B cell (primary cell): ENCODE measurements around the gene COQ10A. TPM values are rescaled to one million over a fixed set of nuclear protein-coding genes. Genes with fewer than 3 reads are reported as not detected.
"Not testable (repeated sequence)": the region's sequence is repeated elsewhere in the genome, so short reads cannot be mapped to it uniquely, and the experiment has no call there.

Experiments used
- ATAC-seq: fragments of 200-7000 bp; cut with Tn5 transposase; one replicate; pipeline ENCODE4 v1.10.0; 2021; ENCODE audit warnings: low read depth, mild to moderate bottlenecking, moderate number of reproducible peaks, moderate library complexity
- CTCF ChIA-PET: fragments of 350-600 bp; sonication (Branson Sonifier 250); formaldehyde crosslinking; loops from one replicate; lab custom pipeline; 2021; ENCODE audit warnings: antibody characterized with exemption, inconsistent platforms; lab: Charles Lee
- POLR2A ChIA-PET: fragments of 350-600 bp; sonication (Branson Sonifier 250); formaldehyde crosslinking; loops from one replicate; lab custom pipeline; 2021; ENCODE audit warnings: antibody characterized with exemption; lab: Charles Lee
- DNase-seq: peaks from one replicate; pipeline ENCODE4 v3.0.0; 2013
- H2AFZ ChIP-seq: 2 replicates; pipeline ENCODE4 v1.6.1; 2012; ENCODE audit warnings: mild to moderate bottlenecking, low read depth, low read length; ENCODE audit not compliant: insufficient read depth, poor library complexity, severe bottlenecking
- H3K27ac ChIP-seq, 2 donors: 1 replicate in 1 of 2; 2 replicates in 1 of 2; pipeline ENCODE4 v1.5.1; 2012 to 2013; ENCODE audit warnings: low read length in 2 of 2, mild to moderate bottlenecking in 2 of 2, moderate library complexity in 1 of 2
- H3K27me3 ChIP-seq, 4 experiments: fragments of 200-600 bp in 1 of 4; sonication (generic) in 1 of 4; replicated peaks in 1 of 4; 1 replicate in 2 of 4; 2 replicates in 2 of 4; pipeline versions ENCODE4 v1.6.1 to v1.7.0; 2013 to 2016; ENCODE audit warnings: low read length in 3 of 4, mild to moderate bottlenecking in 2 of 4, mixed read lengths in 1 of 4, moderate library complexity in 1 of 4; ENCODE audit not compliant: insufficient read depth in 4 of 4, control insufficient read depth in 3 of 4; ENCODE audit errors: control extremely low read depth in 1 of 4
- H3K36me3 ChIP-seq, 2 experiments: replicated peaks in 1 of 2; 1 replicate in 1 of 2; 2 replicates in 1 of 2; pipeline versions ENCODE4 v1.6.1 to v1.7.1; 2013; ENCODE audit warnings: low read length in 1 of 2; ENCODE audit not compliant: insufficient read depth in 2 of 2, control insufficient read depth in 1 of 2; ENCODE audit errors: control extremely low read depth in 1 of 2, extremely low read depth in 1 of 2
- H3K4me1 ChIP-seq, 2 donors: fragments of 200-600 bp in 1 of 2; sonication (generic) in 1 of 2; 1 replicate in 1 of 2; 2 replicates in 1 of 2; pipeline versions ENCODE4 v1.5.1 to v1.6.1; 2013 to 2017; ENCODE audit warnings: low read length in 2 of 2; ENCODE audit not compliant: control insufficient read depth in 2 of 2, insufficient read depth in 2 of 2
- H3K4me2 ChIP-seq: replicated peaks from 2 replicates; pipeline ENCODE3; 2012; ENCODE audit warnings: mild to moderate bottlenecking, low read depth, low read length; ENCODE audit not compliant: poor library complexity, severe bottlenecking
- H3K4me3 ChIP-seq, 5 experiments: fragments of 200-600 bp in 1 of 5; sonication (generic) in 1 of 5; 1 replicate in 3 of 5; 2 replicates in 2 of 5; pipeline versions ENCODE4 v1.5.1 to v1.7.0; 2011 to 2016; ENCODE audit warnings: low read length in 4 of 5, mild to moderate bottlenecking in 4 of 5, low read depth in 2 of 5, control low read depth in 1 of 5, moderate library complexity in 1 of 5; ENCODE audit not compliant: insufficient read depth in 1 of 5; ENCODE audit errors: control extremely low read depth in 1 of 5, extremely low read depth in 1 of 5
- H3K79me2 ChIP-seq: fragments of 200-600 bp; sonication (generic); one replicate; pipeline ENCODE4 v1.6.0; 2016; ENCODE audit warnings: low read length; ENCODE audit not compliant: control insufficient read depth, insufficient read depth
- H3K9ac ChIP-seq: fragments of 200-600 bp; sonication (generic); 2 replicates; pipeline ENCODE4 v1.6.1; 2017; ENCODE audit warnings: mild to moderate bottlenecking, low read length, moderate library complexity
- H3K9me3 ChIP-seq, 3 donors: one replicate each; pipeline versions ENCODE4 v1.6.1 to v1.7.1; 2013; ENCODE audit warnings: low read length in 2 of 3; ENCODE audit not compliant: control insufficient read depth in 2 of 3, insufficient read depth in 1 of 3; ENCODE audit errors: control extremely low read depth in 1 of 3
- H4K20me1 ChIP-seq: 2 replicates; pipeline ENCODE4 v1.6.0; 2012; ENCODE audit warnings: mild to moderate bottlenecking, low read length; ENCODE audit not compliant: insufficient read depth, control insufficient read depth, poor library complexity, severe bottlenecking
- H3K27ac Mint-ChIP-seq: one replicate; pipeline ENCODE4 v1.8.0; 2021; ENCODE audit warnings: mixed read lengths
- H3K27me3 Mint-ChIP-seq: one replicate; pipeline ENCODE4 v1.8.0; 2021; ENCODE audit warnings: mixed read lengths
- H3K4me1 Mint-ChIP-seq: one replicate; pipeline ENCODE4 v1.8.0; 2021; ENCODE audit warnings: mixed read lengths
- H3K4me3 Mint-ChIP-seq: one replicate; pipeline ENCODE4 v1.8.0; 2021; ENCODE audit warnings: mixed read lengths
- H3K9me3 Mint-ChIP-seq: one replicate; pipeline ENCODE4 v1.8.0; 2022; ENCODE audit warnings: mixed read lengths; ENCODE audit not compliant: insufficient read depth
- CTCF ChIP-seq: fragments of 200-600 bp; IDR thresholded peaks from one replicate; pipeline ENCODE4 v1.8.0; 2022; ENCODE audit warnings: antibody characterized with exemption, mild to moderate bottlenecking
- EZH2 ChIP-seq: IDR thresholded peaks from 2 replicates; pipeline ENCODE4 v1.6.1; 2012; ENCODE audit warnings: borderline replicate concordance, low read depth, mild to moderate bottlenecking, moderate library complexity, low read length; ENCODE audit not compliant: insufficient read depth, poor library complexity, severe bottlenecking
- WGBS: methylation state at CpG from one replicate; pipeline ENCODE4 v1.1.5; 2013; ENCODE audit warnings: missing lambda C conversion rate; ENCODE audit not compliant: insufficient coverage; 5-methylcytosine and 5-hydroxymethylcytosine counted together
- intact Hi-C: fragments of 100-400 bp; cut with micrococcal nuclease; formaldehyde crosslinking; loops from one replicate; pipeline ENCODE4 v1.10.0; 2022
- polyA plus RNA-seq: library from polyadenylated mRNA; depleted of rRNA; stranded (reverse); fragments of >200 nt; gene quantifications from 2 replicates; pipeline ENCODE4 v1.2.3, GENCODE V29; 2012
- total RNA-seq, 2 donors: library from RNA; stranded (reverse); fragments of 120-200 nt in 1 of 2; gene quantifications; 1 replicate in 1 of 2; 2 replicates in 1 of 2; pipeline versions ENCODE4 v1.2.3 to v1.2.4, GENCODE V29; 2013 to 2022

The COQ10A gene
- total and polyA plus RNA-seq, 2 donors (not counting 1 experiment from before 2014, with no cell fraction given), result 73.5 to 73.6 TPM

- ATAC-seq (no peak), DNase-seq (no peak)
- WGBS, result no CpG with 5 or more reads among the region's 2 CpGs
- no peak for TF ChIP-seq CTCF
- no peak for TF ChIP-seq EZH2
- H3K36me3 ChIP-seq, result peaks cover 4 to 66% of the 10 kb centered on the region in 2 experiments
- Mint-ChIP-seq H3K9me3 (no peaks in the 10 kb centered on the region), H3K4me3 (no peak overlapping the region), H3K27ac (no peak overlapping the region), H3K27me3 (no peaks in the 10 kb centered on the region), H3K4me1 (peaks cover 3% of the 10 kb centered on the region)
- POLR2A ChIA-PET, result no interaction called here
- CTCF ChIA-PET, result interaction anchor here (1.2 kb wide), 1 partner anchor 23 kb away, joined by 3 read pairs; no protein-coding TSS in a partner anchor
- no peaks in the 10 kb centered on the region for H3K27me3 ChIP-seq
- no peaks in the 10 kb centered on the region for H4K20me1 ChIP-seq
- no peaks in the 10 kb centered on the region for H3K9me3 ChIP-seq
- intact Hi-C loops, result no loop called here
- no peak overlapping the region for H3K27ac ChIP-seq
- no peak overlapping the region for H2AFZ ChIP-seq
- H3K4me1 ChIP-seq, result no peaks in the 10 kb centered on the region
- no peak overlapping the region for H3K4me2 ChIP-seq
- H3K4me3 ChIP-seq, result no peak overlapping the region
- H3K9ac ChIP-seq, result no peak overlapping the region
- peaks cover 19% of the 10 kb centered on the region for H3K79me2 ChIP-seq
Measured at GRCh38 chr12:56282579-56282978, 15.8 kb downstream of the COQ10A start.

DNA sequence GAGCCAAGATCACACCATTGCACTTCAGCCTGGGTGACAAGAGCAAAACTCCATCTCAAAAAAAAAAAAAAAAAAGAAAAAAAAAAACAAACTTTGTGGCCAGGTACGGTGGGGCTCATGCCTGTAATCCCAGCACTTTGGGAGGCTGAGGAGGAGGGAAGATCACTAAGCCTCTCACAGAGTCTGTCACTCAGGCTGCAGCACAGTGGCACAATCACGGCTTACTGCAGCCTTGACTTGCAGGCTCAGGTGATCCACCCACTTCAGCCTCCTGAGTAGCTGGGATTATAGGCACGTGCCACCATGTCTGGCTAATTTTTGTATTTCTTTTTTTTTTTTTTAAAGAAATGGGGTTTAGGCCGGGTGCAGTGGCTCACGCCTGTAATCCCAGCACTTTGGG is 17.5 kb downstream of the COQ10A start:
- peaks cover 34% of the 10 kb centered on the region for H3K79me2 ChIP-seq
- H3K9me3 Mint-ChIP-seq, H3K4me1 Mint-ChIP-seq, DNase-seq, H3K27ac Mint-ChIP-seq, H3K4me3 Mint-ChIP-seq, H4K20me1 ChIP-seq, H2AFZ ChIP-seq, H3K4me1 ChIP-seq, H3K4me3 ChIP-seq, ATAC-seq, H3K27me3 ChIP-seq, intact Hi-C loops, H3K9me3 ChIP-seq, POLR2A ChIA-PET, H3K27me3 Mint-ChIP-seq, H3K27ac ChIP-seq, H3K9ac ChIP-seq, H3K4me2 ChIP-seq: not testable (repeated sequence)
- CTCF ChIA-PET, result interaction anchor here (1.7 kb wide), 1 partner anchor 180 kb away, joined by 9 read pairs; no protein-coding TSS in a partner anchor
- H3K36me3 ChIP-seq, result peaks cover 4 to 60% of the 10 kb centered on the region in 2 experiments
- 89% methylated on average over 1 of the region's 5 CpGs for WGBS
